ENCODE results near the gene FNDC3B. TPM values are rescaled to one million over a fixed set of nuclear protein-coding genes. Genes with fewer than 3 reads are reported as not detected.

Gene FNDC3B
- total and polyA plus RNA-seq, 5 donors from 2014 or later: 6.8 to 31.8 (median 11.7) TPM

- Histone ChIP-seq H3K4me3 (ENCODE audit: low read depth, low read length) (no peak overlapping the region), H3K27me3 (ENCODE audit: control insufficient read depth, insufficient read depth, low read length) (no peaks in the 10 kb centered on the region), H3K27ac (ENCODE audit: insufficient read depth, low read length, poor library complexity, severe bottlenecking) (no peak overlapping the region), H3K9me3 (ENCODE audit: control insufficient read depth in 2 of 2, low read length in 2 of 2) (no peaks in the 10 kb centered on the region), H3K4me1 (ENCODE audit: control insufficient read depth, insufficient read depth, low read length, poor library complexity, severe bottlenecking) (no peaks in the 10 kb centered on the region), H3K36me3 (ENCODE audit: control insufficient read depth, insufficient read depth, low read length) (peaks cover 9% of the 10 kb centered on the region)
- Mint-ChIP-seq H3K4me3 (no peak overlapping the region), H3K27me3 (no peaks in the 10 kb centered on the region), H3K36me3 (peaks cover 16% of the 10 kb centered on the region), H3K4me1 (peaks cover 5 to 15% (median 10%) of the 10 kb centered on the region in 4 donors), H3K27ac (no peak overlapping the region), H3K9me3 (no peaks in the 10 kb centered on the region)
- DNase-seq: peak; percentile 33 to 59 (median 39)
- peak; percentile 79 to 84 for ATAC-seq (ENCODE audit: low read depth in 2 of 2)
Observed at GRCh38 chr3:172332256-172333041, 293.1 kb downstream of the FNDC3B start.

GRCh38 chr3:172333042-172333377 is 293.6 kb downstream of the FNDC3B start:
- Histone ChIP-seq H3K27me3 (ENCODE audit: control insufficient read depth, insufficient read depth, low read length) (no peaks in the 10 kb centered on the region), H3K4me3 (ENCODE audit: low read depth, low read length) (no peak overlapping the region), H3K27ac (ENCODE audit: insufficient read depth, low read length, poor library complexity, severe bottlenecking) (no peak overlapping the region), H3K36me3 (ENCODE audit: control insufficient read depth, insufficient read depth, low read length) (peaks cover 9% of the 10 kb centered on the region), H3K9me3 (ENCODE audit: control insufficient read depth in 2 of 2, low read length in 2 of 2) (no peaks in the 10 kb centered on the region), H3K4me1 (ENCODE audit: control insufficient read depth, insufficient read depth, low read length, poor library complexity, severe bottlenecking) (no peaks in the 10 kb centered on the region)
- no peaks in the 10 kb centered on the region for H3K9me3 Mint-ChIP-seq
- no peak overlapping the region for H3K4me3 Mint-ChIP-seq
- H3K27ac Mint-ChIP-seq: no peak overlapping the region
- H3K4me1 Mint-ChIP-seq: peaks cover 5 to 15% (median 10%) of the 10 kb centered on the region in 4 donors
- no peak for ATAC-seq (ENCODE audit: low read depth in 2 of 2)
- DNase-seq: no peak
- peaks cover 16% of the 10 kb centered on the region for H3K36me3 Mint-ChIP-seq
- H3K27me3 Mint-ChIP-seq: no peaks in the 10 kb centered on the region

- H3K36me3 ChIP-seq (ENCODE audit: control insufficient read depth, insufficient read depth, low read length): peaks cover 9% of the 10 kb centered on the region
- H3K4me3 ChIP-seq (ENCODE audit: low read depth, low read length): no peak overlapping the region
- Mint-ChIP-seq H3K4me1 (peaks cover 5 to 15% (median 10%) of the 10 kb centered on the region in 4 donors), H3K27ac (no peak overlapping the region), H3K27me3 (no peaks in the 10 kb centered on the region), H3K9me3 (no peaks in the 10 kb centered on the region), H3K36me3 (peaks cover 9% of the 10 kb centered on the region), H3K4me3 (no peak overlapping the region)
- no peaks in the 10 kb centered on the region for H3K27me3 ChIP-seq (ENCODE audit: control insufficient read depth, insufficient read depth, low read length)
- DNase-seq: no peak
- H3K27ac ChIP-seq (ENCODE audit: insufficient read depth, low read length, poor library complexity, severe bottlenecking): no peak overlapping the region
- H3K9me3 ChIP-seq (ENCODE audit: control insufficient read depth in 2 of 2, low read length in 2 of 2): no peaks in the 10 kb centered on the region
- H3K4me1 ChIP-seq (ENCODE audit: control insufficient read depth, insufficient read depth, low read length, poor library complexity, severe bottlenecking): no peaks in the 10 kb centered on the region
- ATAC-seq (ENCODE audit: low read depth in 2 of 2): no peak
Observed at GRCh38 chr3:172333692-172334457, 294.5 kb downstream of the FNDC3B start.

- Histone ChIP-seq H3K9me3 (ENCODE audit: control insufficient read depth in 2 of 2, low read length in 2 of 2) (no peaks in the 10 kb centered on the region), H3K36me3 (ENCODE audit: control insufficient read depth, insufficient read depth, low read length) (peaks cover 9% of the 10 kb centered on the region), H3K27me3 (ENCODE audit: control insufficient read depth, insufficient read depth, low read length) (no peaks in the 10 kb centered on the region), H3K4me1 (ENCODE audit: control insufficient read depth, insufficient read depth, low read length, poor library complexity, severe bottlenecking) (no peaks in the 10 kb centered on the region), H3K4me3 (ENCODE audit: low read depth, low read length) (no peak overlapping the region), H3K27ac (ENCODE audit: insufficient read depth, low read length, poor library complexity, severe bottlenecking) (no peak overlapping the region)
- Mint-ChIP-seq H3K4me1 (peaks cover 5 to 13% (median 10%) of the 10 kb centered on the region in 4 donors), H3K9me3 (no peaks in the 10 kb centered on the region), H3K27ac (no peak overlapping the region), H3K36me3 (peaks cover 9% of the 10 kb centered on the region), H3K27me3 (no peaks in the 10 kb centered on the region), H3K4me3 (no peak overlapping the region)
- no peak for DNase-seq
- no peak for ATAC-seq (ENCODE audit: low read depth in 2 of 2)
Observed at GRCh38 chr3:172334671-172335207, 295.4 kb downstream of the FNDC3B start.

- no peak for DNase-seq
- H3K9me3 Mint-ChIP-seq: no peaks in the 10 kb centered on the region
- H3K36me3 ChIP-seq (ENCODE audit: control insufficient read depth, insufficient read depth, low read length): peaks cover 13% of the 10 kb centered on the region
- no peaks in the 10 kb centered on the region for H3K27me3 ChIP-seq (ENCODE audit: control insufficient read depth, insufficient read depth, low read length)
- H3K9me3 ChIP-seq (ENCODE audit: control insufficient read depth in 2 of 2, low read length in 2 of 2): no peaks in the 10 kb centered on the region
- no peak for ATAC-seq (ENCODE audit: low read depth in 2 of 2)
- peaks cover 19% of the 10 kb centered on the region for H3K36me3 Mint-ChIP-seq
- H3K27me3 Mint-ChIP-seq: no peaks in the 10 kb centered on the region
- H3K4me1 Mint-ChIP-seq: peaks cover 0 to 7% (median 5%) of the 10 kb centered on the region in 4 donors
- no peak overlapping the region for H3K4me3 Mint-ChIP-seq
- no peaks in the 10 kb centered on the region for H3K4me1 ChIP-seq (ENCODE audit: control insufficient read depth, insufficient read depth, low read length, poor library complexity, severe bottlenecking)
- H3K27ac ChIP-seq (ENCODE audit: insufficient read depth, low read length, poor library complexity, severe bottlenecking): no peak overlapping the region
- H3K27ac Mint-ChIP-seq: no peak overlapping the region
- no peak overlapping the region for H3K4me3 ChIP-seq (ENCODE audit: low read depth, low read length)
Observed at GRCh38 chr3:172339892-172340291, 300.5 kb downstream of the FNDC3B start.

- no peak overlapping the region for H3K4me3 Mint-ChIP-seq
Observed at GRCh38 chr3:172340583-172340982, 301.2 kb downstream of the FNDC3B start.

GRCh38 chr3:172341482-172342059 is 302.2 kb downstream of the FNDC3B start:
- peaks cover 13% of the 10 kb centered on the region for H3K36me3 ChIP-seq (ENCODE audit: control insufficient read depth, insufficient read depth, low read length)

More at GRCh38 chr3:172340583-172340982, 301.2 kb downstream of the FNDC3B start:
- no peaks in the 10 kb centered on the region for H3K4me1 ChIP-seq (ENCODE audit: control insufficient read depth, insufficient read depth, low read length, poor library complexity, severe bottlenecking)
- H3K36me3 ChIP-seq (ENCODE audit: control insufficient read depth, insufficient read depth, low read length): peaks cover 13% of the 10 kb centered on the region
- H3K27ac ChIP-seq (ENCODE audit: insufficient read depth, low read length, poor library complexity, severe bottlenecking): no peak overlapping the region
- Mint-ChIP-seq H3K27me3 (no peaks in the 10 kb centered on the region), H3K27ac (no peak overlapping the region), H3K36me3 (peaks cover 24% of the 10 kb centered on the region), H3K4me1 (peaks cover 0 to 7% (median 5%) of the 10 kb centered on the region in 4 donors), H3K9me3 (no peaks in the 10 kb centered on the region)
- H3K27me3 ChIP-seq (ENCODE audit: control insufficient read depth, insufficient read depth, low read length): no peaks in the 10 kb centered on the region
- H3K4me3 ChIP-seq (ENCODE audit: low read depth, low read length): no peak overlapping the region
- no peaks in the 10 kb centered on the region for H3K9me3 ChIP-seq (ENCODE audit: control insufficient read depth in 2 of 2, low read length in 2 of 2)
- no peak for ATAC-seq (ENCODE audit: low read depth in 2 of 2)
- DNase-seq: no peak

More at GRCh38 chr3:172341482-172342059, 302.2 kb downstream of the FNDC3B start:
- H3K4me1 ChIP-seq (ENCODE audit: control insufficient read depth, insufficient read depth, low read length, poor library complexity, severe bottlenecking): no peaks in the 10 kb centered on the region
- H3K27ac ChIP-seq (ENCODE audit: insufficient read depth, low read length, poor library complexity, severe bottlenecking): no peak overlapping the region
- no peaks in the 10 kb centered on the region for H3K27me3 ChIP-seq (ENCODE audit: control insufficient read depth, insufficient read depth, low read length)
- no peaks in the 10 kb centered on the region for H3K9me3 Mint-ChIP-seq
- DNase-seq (peak; percentile 6 to 78 (median 68)), ATAC-seq (ENCODE audit: low read depth in 2 of 2) (peak; percentile 68 to 69)
- H3K27me3 Mint-ChIP-seq: no peaks in the 10 kb centered on the region
- no peak overlapping the region for H3K4me3 ChIP-seq (ENCODE audit: low read depth, low read length)
- H3K27ac Mint-ChIP-seq: no peak overlapping the region
- H3K4me3 Mint-ChIP-seq: no peak overlapping the region
- peaks cover 0 to 7% (median 5%) of the 10 kb centered on the region in 4 donors for H3K4me1 Mint-ChIP-seq
- H3K9me3 ChIP-seq (ENCODE audit: control insufficient read depth in 2 of 2, low read length in 2 of 2): no peaks in the 10 kb centered on the region
- peaks cover 25% of the 10 kb centered on the region for H3K36me3 Mint-ChIP-seq
